Activated naive CD4-positive, alpha-beta T cell treated with anti-CD3 and anti-CD28 coated beads, Interleukin-2, amount 50 U/mL, for 16 hours (primary cell): ENCODE data around the gene SP110.
"Not testable (repeated sequence)": the region's sequence is repeated elsewhere in the genome, so short reads cannot be mapped to it uniquely, and the experiment has no call there.

Experiments
- DNase-seq: peaks from one replicate; pipeline ENCODE4 v3.0.0-alpha.2; 2020

The SP110 gene

DNA sequence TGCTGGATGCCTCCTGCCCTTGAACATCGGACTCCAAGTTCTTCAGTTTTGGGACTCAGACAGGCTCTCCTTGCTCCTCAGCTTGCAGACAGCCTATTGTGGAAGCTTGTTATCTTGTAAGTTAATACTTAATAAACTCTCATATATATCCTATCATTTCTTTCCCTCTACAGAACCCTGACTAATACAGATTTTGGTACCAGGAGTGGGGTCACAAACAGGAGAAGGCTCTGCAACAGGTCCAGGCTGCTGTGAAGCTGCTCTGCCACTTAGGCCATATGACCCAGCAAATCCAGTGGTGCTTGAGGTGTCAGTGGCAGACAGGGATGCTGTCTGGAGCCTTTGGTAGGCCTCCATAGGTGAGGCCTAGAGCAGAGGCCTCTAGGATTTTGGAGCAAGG is 100.0 kb downstream of the SP110 start:
- not testable (repeated sequence) for DNase-seq
